Measurements from ENCODE around the gene CKAP2L.

GRCh38 chr2:112713926-112714325, 50.5 kb downstream of the CKAP2L start:
- TF ChIP-seq POLR2A (IDR thresholded peaks at IDR 0.05; ENCODE audit: low read length) (no peak), GATA1 (IDR thresholded peaks at IDR 0.05; ENCODE audit: low read depth, low read length) (no peak)
